Stimulated activated CD8-positive, alpha-beta memory T cell treated with anti-CD3 and anti-CD28 coated beads, Interleukin-12 subunit alpha, Interleukin-12 subunit beta, amount 100 ng/mL, for 4 hours (primary cell): Measurements from ENCODE around the gene DYNC1LI2.

ENCODE experiments used
- DNase-seq: peaks from one replicate; pipeline ENCODE4 v3.0.0-alpha.2; 2020; ENCODE audit warnings: low read depth

DYNC1LI2 gene

GRCh38 chr16:66740010-66740409 lies 11.4 kb downstream of the DYNC1LI2 start:
- no peak for DNase-seq

GRCh38 chr16:66735891-66736290 lies 15.5 kb downstream of the DYNC1LI2 start:
- no peak for DNase-seq

- DNase-seq, result no peak
Observed at GRCh38 chr16:66731101-66731500, 20.3 kb downstream of the DYNC1LI2 start.

GRCh38 chr16:66728804-66729203 lies 22.6 kb downstream of the DYNC1LI2 start:
- no peak for DNase-seq

GRCh38 chr16:66728117-66728787 lies 23.2 kb downstream of the DYNC1LI2 start:
- no peak for DNase-seq

GRCh38 chr16:66720766-66721165 lies 30.6 kb downstream of the DYNC1LI2 start:
- DNase-seq, result no peak

GRCh38 chr16:66719246-66719645 lies 32.2 kb downstream of the DYNC1LI2 start:
- DNase-seq, result no peak

GRCh38 chr16:66717776-66718175 lies 33.6 kb downstream of the DYNC1LI2 start:
- DNase-seq, result no peak

- DNase-seq, result no peak
Observed at GRCh38 chr16:66717112-66717675, 34.2 kb downstream of the DYNC1LI2 start.

GRCh38 chr16:66714654-66715307 lies 36.6 kb downstream of the DYNC1LI2 start:
- no peak for DNase-seq

- DNase-seq, result no peak
Observed at GRCh38 chr16:66714062-66714461, 37.3 kb downstream of the DYNC1LI2 start.

- no peak for DNase-seq
Observed at GRCh38 chr16:66713076-66713475, 38.3 kb downstream of the DYNC1LI2 start.

- no peak for DNase-seq
Observed at GRCh38 chr16:66712512-66712911, 38.9 kb downstream of the DYNC1LI2 start.

- DNase-seq, result no peak
Observed at GRCh38 chr16:66711581-66711980, 39.8 kb downstream of the DYNC1LI2 start.

GRCh38 chr16:66706506-66706880 lies 44.9 kb downstream of the DYNC1LI2 start:
- DNase-seq, result no peak

- no peak for DNase-seq
Observed at GRCh38 chr16:66705790-66706505, 45.5 kb downstream of the DYNC1LI2 start.

- DNase-seq, result no peak
Observed at GRCh38 chr16:66703406-66704215, 47.8 kb downstream of the DYNC1LI2 start.

- DNase-seq, result no peak
Observed at GRCh38 chr16:66701516-66701915, 49.9 kb downstream of the DYNC1LI2 start.

GRCh38 chr16:66701026-66701425 lies 50.4 kb downstream of the DYNC1LI2 start:
- no peak for DNase-seq

GRCh38 chr16:66699898-66700297 lies 51.5 kb downstream of the DYNC1LI2 start:
- DNase-seq, result no peak

GRCh38 chr16:66698046-66698445 lies 53.4 kb downstream of the DYNC1LI2 start:
- DNase-seq, result no peak
